Measurements from ENCODE around the gene LSAMP. TPM values are rescaled to one million over a fixed set of nuclear protein-coding genes. Genes with fewer than 3 reads are reported as not detected.

The LSAMP gene
- total RNA-seq, 1 experiment from 2014 or later: 10.1 TPM

GRCh38 chr3:115968871-115969270 is 476.4 kb downstream of the LSAMP start:
- CTCF ChIA-PET: no interaction called here
- Histone ChIP-seq H3K36me3 (ENCODE audit: insufficient read depth, low read length, poor library complexity, severe bottlenecking) (no peaks in the 10 kb centered on the region), H3K27me3 (replicated peaks; ENCODE audit: insufficient read depth, low read depth, low read length, poor library complexity) (no peaks in the 10 kb centered on the region), H3K9me3 (ENCODE audit: low read depth, low read length, poor library complexity, severe bottlenecking) (no peaks in the 10 kb centered on the region), H3K4me3 (ENCODE audit: low read depth, low read length, poor library complexity, severe bottlenecking) (no peak overlapping the region), H3K27ac (ENCODE audit: low read depth, low read length, poor library complexity, severe bottlenecking) (no peak overlapping the region), H3K4me1 (ENCODE audit: insufficient read depth, low read length, poor library complexity, severe bottlenecking) (no peaks in the 10 kb centered on the region)
- no TSS peak for BruUV-seq (replicated peaks)
- TF ChIP-seq CTCF (conservative IDR thresholded peaks at IDR 0.05; ENCODE audit: low read depth, low read length) (no peak), EZH2 (IDR thresholded peaks at IDR 0.05; ENCODE audit: borderline replicate concordance, low read depth, low read length, poor library complexity, severe bottlenecking) (no peak)
- intact Hi-C loops (cut with micrococcal nuclease; ENCODE audit: unreplicated experiment): no loop called here
- POLR2A ChIA-PET (ENCODE audit: low non-redundant PET): no interaction called here
- no peak for DNase-seq (ENCODE audit: low spot score)

- CTCF ChIA-PET: no interaction called here
- no peak for TF ChIP-seq CTCF (conservative IDR thresholded peaks at IDR 0.05; ENCODE audit: low read depth, low read length)
- TF ChIP-seq EZH2 (IDR thresholded peaks at IDR 0.05; ENCODE audit: borderline replicate concordance, low read depth, low read length, poor library complexity, severe bottlenecking): no peak
Measured at GRCh38 chr3:115961380-115961779, 483.9 kb downstream of the LSAMP start.

GRCh38 chr3:115960799-115961198 is 484.5 kb downstream of the LSAMP start:
- peak; percentile 9 for DNase-seq (ENCODE audit: low spot score)
- no peaks in the 10 kb centered on the region for H3K36me3 ChIP-seq (ENCODE audit: insufficient read depth, low read length, poor library complexity, severe bottlenecking)
- H3K27ac ChIP-seq (ENCODE audit: low read depth, low read length, poor library complexity, severe bottlenecking): no peak overlapping the region
- ChIA-PET CTCF (no interaction called here), POLR2A (ENCODE audit: low non-redundant PET) (no interaction called here)
- H3K4me1 ChIP-seq (ENCODE audit: insufficient read depth, low read length, poor library complexity, severe bottlenecking): peaks cover 6% of the 10 kb centered on the region
- no peaks in the 10 kb centered on the region for H3K27me3 ChIP-seq (replicated peaks; ENCODE audit: insufficient read depth, low read depth, low read length, poor library complexity)
- H3K4me3 ChIP-seq (ENCODE audit: low read depth, low read length, poor library complexity, severe bottlenecking): no peak overlapping the region
- no peaks in the 10 kb centered on the region for H3K9me3 ChIP-seq (ENCODE audit: low read depth, low read length, poor library complexity, severe bottlenecking)
- no TSS peak for BruUV-seq (replicated peaks)
- TF ChIP-seq CTCF (conservative IDR thresholded peaks at IDR 0.05; ENCODE audit: low read depth, low read length) (no peak), EZH2 (IDR thresholded peaks at IDR 0.05; ENCODE audit: borderline replicate concordance, low read depth, low read length, poor library complexity, severe bottlenecking) (no peak)
- intact Hi-C loops (cut with micrococcal nuclease; ENCODE audit: unreplicated experiment): no loop called here

More at GRCh38 chr3:115961380-115961779, 483.9 kb downstream of the LSAMP start:
- H3K4me1 ChIP-seq (ENCODE audit: insufficient read depth, low read length, poor library complexity, severe bottlenecking): peaks cover 6% of the 10 kb centered on the region
- intact Hi-C loops (cut with micrococcal nuclease; ENCODE audit: unreplicated experiment): no loop called here
- no TSS peak for BruUV-seq (replicated peaks)
- H3K27ac ChIP-seq (ENCODE audit: low read depth, low read length, poor library complexity, severe bottlenecking): no peak overlapping the region
- DNase-seq (ENCODE audit: low spot score): no peak
- no peaks in the 10 kb centered on the region for H3K9me3 ChIP-seq (ENCODE audit: low read depth, low read length, poor library complexity, severe bottlenecking)
- H3K27me3 ChIP-seq (replicated peaks; ENCODE audit: insufficient read depth, low read depth, low read length, poor library complexity): no peaks in the 10 kb centered on the region
- H3K36me3 ChIP-seq (ENCODE audit: insufficient read depth, low read length, poor library complexity, severe bottlenecking): no peaks in the 10 kb centered on the region
- POLR2A ChIA-PET (ENCODE audit: low non-redundant PET): interaction anchor here (0.5 kb wide), 1 partner anchor 151 kb away, joined by 3 read pairs; no protein-coding TSS in a partner anchor
- H3K4me3 ChIP-seq (ENCODE audit: low read depth, low read length, poor library complexity, severe bottlenecking): no peak overlapping the region

Measured in A673 (cell line).